ENCODE measurements around the gene OR51I1.

DNA sequence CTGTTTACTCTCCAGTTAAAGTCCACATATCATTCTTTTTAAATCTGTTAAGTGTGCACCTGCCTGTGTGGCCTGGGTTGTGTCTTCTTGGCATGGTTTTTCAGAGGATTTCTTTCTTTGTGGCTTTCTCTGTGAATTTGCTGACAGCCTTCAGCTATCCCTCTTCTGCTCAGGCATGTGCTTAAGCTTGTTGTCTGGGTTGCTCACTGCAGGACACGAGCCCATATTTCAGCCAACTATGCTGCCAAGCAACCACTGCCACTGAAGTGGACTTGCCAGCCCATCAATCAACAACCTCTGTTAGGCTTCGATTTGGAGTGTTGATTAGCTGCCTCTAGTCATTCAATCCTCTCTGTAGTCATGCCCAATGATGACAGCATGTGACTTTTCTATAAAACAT lies 26.2 kb upstream of the OR51I1 start:
- TF ChIP-seq ELF4 (IDR thresholded peaks at IDR 0.05) (no peak), SUZ12 (IDR thresholded peaks at IDR 0.05) (no peak), NFRKB (IDR thresholded peaks at IDR 0.05) (no peak), SP1 (IDR thresholded peaks at IDR 0.05) (no peak), HDGF (IDR thresholded peaks at IDR 0.05; ENCODE audit: borderline replicate concordance) (no peak), TARDBP (IDR thresholded peaks at IDR 0.05) (no peak), ARNT (IDR thresholded peaks at IDR 0.05) (no peak), FOXA1 (IDR thresholded peaks at IDR 0.05) (no peak)

Data from HEK293T (cell line).